Activated CD8-positive, alpha-beta memory T cell treated with anti-CD3 and anti-CD28 coated beads for 1 hour (primary cell): ENCODE data around the gene CDK6.

Source experiments
- DNase-seq, 2 donors: peaks; one replicate each; pipeline ENCODE4 v3.0.0-alpha.2; 2020; ENCODE audit warnings: low read depth in 1 of 2; ENCODE audit errors: extremely low read depth in 1 of 2

CDK6 gene

DNA sequence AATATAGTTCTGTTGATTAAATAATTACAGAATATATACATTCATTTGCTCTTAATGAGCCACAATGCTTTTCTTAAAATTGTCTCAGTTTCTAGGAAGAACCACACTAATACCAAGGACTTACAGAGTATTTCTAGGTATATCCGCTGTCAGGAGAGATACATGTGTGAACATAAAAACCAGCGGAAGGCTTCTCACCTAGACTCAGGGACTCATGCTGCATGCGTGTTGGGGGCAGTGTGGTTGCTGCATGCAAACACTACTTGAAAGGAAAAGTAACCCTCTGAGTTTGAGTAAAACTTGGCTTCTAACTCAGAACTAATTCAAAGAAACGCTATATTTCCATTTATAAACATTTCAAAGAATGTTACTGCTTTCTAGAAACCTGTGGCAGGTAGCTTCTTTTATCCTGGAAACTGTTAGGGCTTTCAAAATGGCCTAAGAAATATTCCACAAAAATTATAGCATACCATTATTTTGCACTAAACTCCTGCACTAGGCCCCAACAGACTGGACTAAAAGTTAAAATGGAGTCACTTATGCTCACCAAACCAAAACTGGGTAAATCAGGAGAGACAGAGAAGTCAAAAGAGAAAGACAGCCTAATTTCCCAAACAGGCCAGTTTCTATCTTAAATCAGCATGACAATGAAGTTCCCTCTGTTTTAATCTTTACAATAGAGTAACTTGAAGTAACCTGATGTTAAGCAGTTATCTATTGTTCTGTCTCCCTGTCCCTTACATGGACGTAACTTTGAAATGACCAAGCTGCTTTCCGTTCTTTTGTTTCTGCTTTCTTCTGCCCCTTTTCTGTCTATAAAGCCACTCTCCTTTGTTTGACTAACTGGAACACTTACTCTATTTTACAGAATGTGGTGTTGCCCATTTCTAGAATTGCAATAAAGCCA, 151.0 kb downstream of the CDK6 start:
- peak in 1 of 2 donors; percentile 15 for DNase-seq

DNA sequence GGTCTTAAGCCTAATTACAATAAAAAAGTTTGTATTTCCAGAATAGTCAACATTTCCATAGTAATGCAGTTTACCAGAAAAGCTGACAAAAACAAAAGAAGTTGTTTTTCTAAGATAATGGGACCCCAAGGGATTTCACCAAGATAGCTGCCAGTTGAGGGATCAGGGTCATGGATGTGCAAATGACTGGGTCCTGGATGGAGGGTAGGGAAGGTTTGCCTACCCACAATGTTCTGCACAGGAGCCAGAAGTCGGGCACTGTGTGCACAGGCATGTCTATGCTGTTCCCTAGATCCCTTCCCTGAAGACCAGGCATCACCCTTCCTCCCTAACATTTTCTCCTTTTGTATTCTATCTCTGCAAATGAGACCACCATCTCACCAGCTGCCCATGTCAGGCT, 152.1 kb downstream of the CDK6 start:
- no peak for DNase-seq

DNA sequence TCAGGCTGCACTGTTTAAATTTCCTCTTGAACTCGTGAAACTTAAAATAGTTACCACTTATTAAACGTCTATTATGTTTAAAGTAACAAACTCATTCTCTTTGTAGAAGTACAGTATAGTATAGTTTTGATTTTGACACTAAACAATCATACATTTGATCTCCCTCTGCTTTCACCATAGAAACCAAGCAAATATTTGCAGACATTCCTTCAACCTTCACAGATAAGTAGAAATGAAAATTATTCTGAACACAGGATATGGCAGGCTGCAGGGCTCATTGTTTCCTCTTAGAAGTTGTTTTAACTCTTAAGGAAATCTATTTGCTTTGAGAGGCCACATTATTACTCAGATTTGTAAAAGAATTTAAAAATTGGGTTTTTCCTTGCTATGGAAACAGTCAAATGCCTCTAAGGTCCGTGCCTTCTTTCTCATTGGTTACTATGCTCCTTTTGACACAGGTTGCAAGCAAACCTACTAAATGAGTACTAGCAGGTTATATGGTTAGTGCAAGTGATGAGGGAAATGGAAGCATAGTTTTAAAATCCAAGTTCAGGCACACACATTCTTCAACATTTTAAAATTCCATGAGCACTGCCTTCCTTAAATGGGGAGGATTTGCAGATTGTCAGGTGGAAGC, 153.4 kb downstream of the CDK6 start:
- no peak for DNase-seq

DNA sequence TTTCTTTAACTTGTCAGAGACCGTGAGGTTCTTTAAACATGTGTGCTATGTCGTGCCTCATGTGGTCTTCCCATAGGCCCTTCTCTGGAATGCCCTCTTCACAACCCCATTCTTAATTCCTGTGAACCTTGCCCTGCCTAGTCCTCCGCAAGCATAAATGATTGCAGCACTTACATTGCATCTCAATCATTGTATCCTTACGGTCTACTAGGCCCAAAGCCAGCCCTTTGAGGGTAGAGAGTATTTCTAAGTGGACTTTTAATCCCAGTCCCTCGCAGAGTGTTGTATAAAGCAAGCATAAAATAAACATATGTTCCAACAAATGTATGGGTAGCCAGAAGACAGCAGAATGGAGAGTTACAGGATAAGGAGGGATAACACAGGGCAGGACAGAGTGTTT, 154.0 kb downstream of the CDK6 start:
- DNase-seq, result no peak

DNA sequence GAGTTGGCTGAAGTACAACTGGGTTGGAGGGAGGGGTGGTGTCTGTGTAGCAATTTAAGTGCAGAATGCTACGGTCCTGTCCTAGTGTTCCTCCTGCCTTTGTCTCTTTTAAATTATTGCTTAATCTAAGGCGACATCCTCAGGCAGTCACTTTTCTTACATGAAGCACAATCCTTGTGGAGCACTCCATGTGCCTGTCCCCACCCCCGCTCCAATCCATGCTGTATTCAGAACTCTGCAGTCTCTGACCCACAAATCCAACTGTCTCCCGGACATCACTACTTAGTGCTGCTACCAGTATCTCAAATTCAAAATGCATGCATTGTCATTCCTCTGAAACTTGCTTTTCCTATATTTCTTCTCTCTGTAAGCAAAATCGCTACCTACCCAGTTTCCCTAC, 154.7 kb downstream of the CDK6 start:
- no peak for DNase-seq

DNA sequence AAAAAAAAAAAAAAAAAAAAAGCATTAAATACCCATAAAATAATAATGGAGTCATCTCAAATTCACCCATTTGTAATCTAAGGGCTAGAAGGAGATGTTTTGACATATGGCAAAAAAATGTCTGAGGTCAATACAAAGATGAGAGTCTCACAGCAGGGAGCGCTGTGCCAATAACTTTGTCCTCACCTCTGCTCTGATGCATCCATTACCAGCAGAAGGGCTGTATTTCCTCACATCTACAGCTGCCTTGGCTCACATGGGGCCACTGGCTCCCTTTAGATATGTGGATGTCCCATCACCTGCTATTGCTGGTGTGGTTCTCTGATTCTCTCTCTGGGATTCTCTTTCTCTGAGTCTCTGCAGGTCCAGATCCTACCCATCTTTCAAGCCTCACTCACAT, 155.9 kb downstream of the CDK6 start:
- DNase-seq, result no peak

DNA sequence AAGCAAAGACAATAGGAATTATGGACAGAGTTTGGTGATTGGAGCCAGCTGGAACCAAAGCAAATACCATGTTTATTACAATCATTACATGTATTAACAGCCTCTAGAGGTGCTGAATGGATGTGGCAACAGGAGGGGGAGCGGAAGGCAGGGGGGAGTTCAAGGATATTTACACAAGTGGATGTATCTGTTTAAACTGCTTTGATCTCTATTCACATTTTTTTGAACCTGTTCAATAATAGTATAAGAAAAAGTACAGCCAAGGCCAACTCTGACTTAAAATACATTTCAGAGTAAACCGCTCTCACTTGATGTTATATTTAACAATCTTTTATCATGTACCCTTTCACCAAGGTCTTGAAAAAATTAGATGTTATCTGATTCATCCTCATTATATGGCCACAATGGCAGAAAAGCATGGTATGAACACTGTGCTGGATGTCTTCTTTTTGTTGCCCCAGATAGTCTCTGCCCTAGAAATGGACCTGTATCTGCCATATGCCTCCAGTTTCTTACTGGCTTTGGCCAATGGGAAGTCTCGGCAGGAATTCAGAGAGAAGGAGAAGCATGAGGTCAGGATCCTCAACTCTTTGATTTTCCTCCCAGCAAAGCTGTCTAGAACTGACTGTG, 158.0 kb downstream of the CDK6 start:
- no peak for DNase-seq

DNA sequence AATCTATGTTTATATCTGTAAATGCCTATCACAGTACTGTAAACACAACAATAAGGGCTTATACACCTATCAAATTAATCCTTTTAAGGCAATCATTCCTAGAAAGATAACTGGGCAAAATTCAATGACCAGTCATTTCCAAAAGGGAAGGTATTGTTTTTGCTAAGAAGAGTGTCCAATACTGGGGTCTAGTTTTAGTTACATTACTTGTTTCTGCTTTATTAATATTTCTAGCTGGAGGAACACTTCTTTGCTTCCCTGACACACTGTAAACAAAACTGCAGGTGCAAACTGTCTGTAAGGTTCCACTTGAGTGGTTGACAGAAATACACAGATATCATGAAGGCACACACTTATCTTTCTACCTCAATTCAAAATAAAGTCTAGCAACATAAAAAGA, 162.0 kb downstream of the CDK6 start:
- DNase-seq, result no peak

DNA sequence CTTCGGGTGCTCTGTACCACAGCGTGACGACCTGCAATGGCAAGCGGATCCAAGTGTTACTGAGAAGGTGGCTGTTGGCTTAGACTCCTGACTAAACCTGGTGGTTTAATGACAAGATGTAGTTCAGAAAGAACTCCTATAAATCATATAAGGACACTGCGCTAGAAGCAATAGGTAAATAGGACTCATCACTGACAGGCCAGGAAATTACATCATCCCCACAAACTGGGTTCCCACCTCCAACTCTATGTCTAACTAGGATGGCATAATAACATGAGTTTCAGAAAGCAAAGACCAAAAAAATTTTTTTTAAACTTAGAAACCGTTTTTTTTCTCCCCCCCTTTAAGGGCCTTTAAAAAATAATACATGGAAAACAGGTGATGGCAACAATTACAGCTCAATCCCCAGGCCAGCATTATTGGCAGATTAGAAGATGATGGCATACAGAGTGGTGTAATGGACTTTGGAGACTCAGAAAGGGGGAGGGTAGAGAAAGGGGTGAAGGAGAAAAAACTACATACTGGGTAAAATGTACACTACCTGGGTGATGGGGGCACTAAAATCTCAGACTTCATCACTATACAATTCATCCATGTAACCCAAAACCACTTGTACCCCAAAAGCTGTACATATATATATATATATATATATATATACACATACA, 164.7 kb downstream of the CDK6 start:
- no peak for DNase-seq

DNA sequence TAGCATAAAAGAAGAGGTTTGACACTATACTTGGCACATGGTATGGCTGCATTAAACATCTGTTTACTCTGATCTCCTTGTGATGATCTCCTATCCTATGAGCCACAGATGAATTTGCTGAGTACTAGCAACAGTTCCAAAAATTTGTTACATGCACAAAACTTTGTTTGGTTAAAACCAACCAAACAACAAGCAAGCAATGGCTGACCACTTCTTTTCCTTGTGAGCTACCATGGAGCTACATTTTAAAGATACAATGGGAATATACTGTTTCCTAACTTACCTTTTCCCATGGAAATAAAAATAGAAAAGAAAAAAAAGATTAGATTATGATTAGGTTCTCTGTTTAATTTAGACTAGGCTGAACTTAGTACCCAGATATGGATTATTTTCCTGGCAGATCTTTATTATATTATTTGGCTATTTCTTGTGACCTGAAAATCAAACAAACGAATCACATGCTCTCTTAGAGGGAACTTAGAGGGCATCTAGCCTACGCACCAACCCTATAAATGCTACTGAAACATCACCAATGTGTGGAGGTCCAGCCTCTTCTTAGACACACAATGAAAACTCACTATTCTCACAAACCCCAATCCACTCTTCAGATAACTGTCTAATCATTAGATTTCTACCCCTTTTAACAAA, 166.0 kb downstream of the CDK6 start:
- DNase-seq, result no peak

DNA sequence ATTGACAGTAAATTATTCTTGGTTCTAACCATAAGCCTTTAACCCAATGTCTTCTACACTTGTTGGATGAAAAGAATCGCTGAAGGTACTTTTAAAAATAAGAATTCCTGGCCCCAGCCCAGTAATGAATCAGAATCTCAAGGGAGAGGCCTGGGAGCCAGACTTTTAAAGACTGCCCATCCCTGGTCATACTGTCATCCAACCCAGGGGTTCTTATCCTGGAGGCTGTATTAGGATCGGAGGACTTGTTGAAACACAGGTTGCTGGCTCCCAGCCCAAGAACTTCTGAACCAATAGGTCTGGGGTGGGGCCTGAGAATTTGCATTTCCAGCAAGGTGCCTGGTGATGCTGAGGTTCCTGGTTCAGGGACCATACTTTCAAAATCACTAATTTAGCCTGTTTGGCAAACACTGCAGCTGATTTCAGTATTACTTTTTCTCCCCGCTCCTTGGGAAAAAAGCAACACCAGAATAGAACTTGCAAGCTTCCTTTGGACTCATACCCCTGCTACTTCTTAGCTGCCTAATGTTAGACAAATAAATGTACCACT, 166.7 kb downstream of the CDK6 start:
- DNase-seq, result no peak

DNA sequence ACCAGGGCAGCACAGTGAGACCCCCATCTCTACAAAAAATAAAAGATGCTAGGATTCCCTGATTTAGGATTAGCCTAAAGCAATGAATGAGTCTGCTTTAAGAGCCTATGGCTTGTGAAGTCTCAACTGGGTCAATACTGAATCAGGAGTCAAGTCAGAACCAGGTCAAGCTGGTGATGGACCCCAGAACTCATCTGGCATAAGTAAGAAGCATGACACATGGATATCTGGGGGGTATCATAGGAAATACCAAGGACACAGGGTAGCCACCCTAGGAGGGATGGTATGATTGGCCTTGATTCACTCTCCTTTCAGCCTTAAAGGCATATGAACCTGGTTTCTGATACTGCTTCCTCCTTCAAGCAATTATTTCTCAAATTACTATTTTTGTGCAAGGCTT, 167.8 kb downstream of the CDK6 start:
- no peak for DNase-seq

DNA sequence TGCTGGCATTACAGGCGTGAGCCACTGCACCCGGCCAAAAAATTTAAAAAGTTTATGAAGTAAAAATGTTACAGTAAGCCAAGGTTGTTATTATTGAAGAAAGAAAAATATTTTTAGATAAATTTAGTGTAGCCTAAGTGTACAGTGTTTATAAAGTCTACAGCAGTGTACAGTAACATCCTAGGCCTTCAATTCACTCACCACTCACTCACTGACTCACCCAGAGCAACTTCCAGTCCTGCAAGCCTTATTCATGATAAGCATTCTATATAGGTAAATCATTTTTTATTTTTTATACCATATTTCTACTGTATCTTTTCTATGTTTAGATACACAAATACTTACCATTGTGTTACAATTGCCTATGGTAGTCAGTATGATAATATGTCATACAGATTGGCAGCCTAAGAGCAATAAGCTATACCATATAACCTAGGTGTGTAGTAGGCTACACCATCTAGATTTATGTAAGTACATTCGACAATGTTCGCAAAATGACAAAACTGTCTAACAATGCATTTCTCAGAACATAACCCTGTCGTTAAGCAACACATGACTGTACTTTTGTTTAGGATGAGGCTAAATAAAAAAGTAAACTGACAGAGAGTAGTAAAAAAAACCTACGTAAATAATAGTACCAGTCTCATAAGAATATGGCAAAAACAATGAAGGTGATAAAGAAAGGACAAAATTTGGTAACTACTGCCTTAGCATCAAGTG, 168.4 kb downstream of the CDK6 start:
- DNase-seq, result no peak

DNA sequence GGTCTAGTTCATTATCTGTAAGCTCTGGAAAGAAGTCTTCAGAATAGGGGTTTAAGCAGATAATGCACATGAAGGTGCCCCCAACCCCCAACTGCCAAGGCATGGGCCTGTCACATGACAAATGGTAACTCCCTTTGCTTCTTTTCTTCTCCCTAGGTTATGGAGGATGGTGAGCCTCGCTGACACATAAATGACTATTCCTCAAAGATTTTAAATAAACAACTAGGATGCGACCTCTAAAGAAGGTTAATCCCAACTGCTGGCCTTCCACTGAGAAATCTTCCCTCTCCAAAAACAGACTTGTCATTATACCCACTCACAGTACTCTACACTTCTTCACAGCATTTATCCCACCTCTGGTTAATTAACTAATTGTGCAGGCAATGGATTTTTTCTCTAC, 170.4 kb downstream of the CDK6 start:
- DNase-seq, result no peak

DNA sequence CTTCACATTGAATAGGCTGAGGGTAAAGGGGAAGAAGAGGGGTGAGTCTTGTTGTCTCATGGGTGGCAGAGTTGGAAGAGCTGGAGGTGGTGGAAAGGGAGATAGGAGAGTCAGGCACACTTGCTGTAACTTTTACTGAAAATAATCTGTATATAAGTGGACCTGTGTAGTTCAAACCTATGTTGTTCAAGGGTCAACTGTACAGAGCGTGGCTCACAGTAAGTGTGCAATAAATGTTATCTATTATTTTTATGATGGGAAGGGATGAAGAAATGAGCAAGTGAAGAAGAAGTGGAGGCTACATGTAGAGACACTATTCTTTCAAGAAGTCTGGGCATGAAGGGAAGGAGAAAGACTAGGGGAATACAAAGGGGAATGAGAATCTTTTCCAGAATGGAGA, 174.7 kb downstream of the CDK6 start:
- DNase-seq, result no peak

DNA sequence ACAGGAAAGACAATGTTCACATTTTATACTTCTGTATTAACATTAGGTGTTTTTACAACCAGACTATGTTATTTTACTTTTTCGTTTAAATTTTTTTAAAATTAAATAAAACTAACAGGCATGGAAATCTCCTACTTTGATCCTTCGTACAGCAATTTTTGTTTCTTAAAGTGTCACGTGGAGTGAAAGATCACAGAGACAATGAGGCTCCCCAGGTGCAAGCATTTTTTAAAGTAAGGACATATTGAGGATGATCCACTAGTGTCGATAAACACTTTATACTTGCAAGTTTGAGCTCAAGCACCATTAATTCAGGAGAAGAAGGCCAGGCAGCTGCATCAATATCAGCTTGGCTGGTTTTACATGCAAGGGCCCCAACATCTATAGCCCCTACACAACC, 177.7 kb downstream of the CDK6 start:
- no peak for DNase-seq

DNA sequence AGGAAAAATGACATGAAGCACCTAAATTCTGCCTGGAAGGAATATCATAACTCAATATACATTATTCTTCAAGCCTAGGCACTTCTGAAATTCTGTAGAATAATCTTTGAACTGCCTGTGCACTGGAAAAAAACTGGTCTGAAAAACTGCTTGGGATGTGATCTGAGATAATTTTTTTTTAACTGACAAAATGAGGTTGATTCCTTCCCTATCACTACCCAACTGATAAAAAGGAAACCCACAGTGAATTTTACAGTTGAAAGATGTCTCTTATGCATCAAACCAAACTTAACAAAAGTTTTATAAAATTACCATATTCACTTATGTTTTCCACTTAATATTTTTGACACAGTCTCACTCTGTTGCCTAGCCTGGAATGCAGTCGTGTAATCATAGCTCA, 179.0 kb downstream of the CDK6 start:
- no peak for DNase-seq

DNA sequence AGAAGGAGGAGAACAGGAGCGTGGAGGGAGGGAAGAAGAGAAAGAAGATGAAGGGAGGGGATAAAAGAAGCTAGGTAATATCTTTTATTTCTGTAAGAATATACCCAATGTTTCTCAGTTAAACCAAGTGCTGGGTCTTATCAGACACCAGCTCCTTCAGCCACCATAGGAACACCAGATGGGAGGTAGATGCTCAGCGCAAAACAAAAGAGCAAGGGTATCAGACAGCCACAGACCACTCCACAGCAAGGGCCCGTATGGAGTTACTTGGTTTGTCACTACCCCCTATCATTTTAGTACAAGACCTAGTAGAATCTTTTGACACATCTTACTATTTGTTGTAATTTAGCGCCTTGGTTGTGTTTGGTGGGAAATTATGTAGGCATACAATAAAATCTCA, 180.3 kb downstream of the CDK6 start:
- no peak for DNase-seq

DNA sequence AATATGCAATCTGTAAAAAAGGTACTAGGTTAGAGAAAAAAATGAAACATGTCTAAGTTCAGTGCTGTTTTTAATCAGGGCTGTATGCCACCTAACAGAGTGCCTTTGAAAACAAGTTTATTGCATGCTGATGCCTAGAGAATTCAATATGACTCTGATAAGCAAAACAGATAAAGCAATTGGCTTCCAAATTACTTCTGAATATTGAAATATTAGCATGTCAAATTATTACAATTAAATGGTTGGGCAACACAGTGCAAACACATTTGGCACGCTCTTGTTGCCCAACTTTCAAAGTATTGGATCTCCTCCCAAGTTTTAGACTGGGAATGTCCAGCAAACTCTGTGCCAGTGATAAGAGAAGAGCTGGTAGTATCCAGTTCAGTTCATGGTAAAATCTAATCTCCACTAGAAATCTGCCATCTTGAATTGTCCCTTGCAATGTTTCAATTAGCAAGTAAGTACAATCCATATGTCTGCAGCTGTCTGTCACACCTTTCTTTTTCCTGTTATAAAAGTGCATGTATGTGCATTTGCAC, 181.0 kb downstream of the CDK6 start:
- no peak for DNase-seq

DNA sequence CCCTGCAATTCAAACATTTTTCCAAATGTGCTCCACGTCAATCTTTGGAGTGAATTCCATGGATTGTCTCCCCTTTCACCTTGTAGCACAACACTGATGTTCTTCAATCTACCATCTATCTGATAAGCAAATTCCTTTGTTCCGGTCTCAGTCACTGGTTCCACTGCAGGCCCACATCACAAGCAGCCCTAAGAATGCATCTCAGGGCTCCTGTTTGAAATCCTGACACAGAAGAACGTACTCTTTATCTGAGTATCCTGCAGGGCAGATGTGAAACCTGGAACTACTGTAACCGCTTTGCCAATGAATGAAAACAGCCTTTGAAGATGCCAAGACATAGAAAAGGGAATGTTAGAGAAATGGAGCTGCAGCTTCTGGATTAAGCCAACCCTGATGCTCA, 183.2 kb downstream of the CDK6 start:
- DNase-seq, result no peak
